Breast epithelium (tissue), 3 donors: ENCODE data around the gene FRS3.

Experiments
- POLR2AphosphoS5 ChIP-seq, 3 donors: sonication (generic); formaldehyde crosslinking; IDR thresholded peaks; one replicate each; pipeline ENCODE4 v1.6.1; 2017; ENCODE audit warnings: antibody characterized with exemption in 3 of 3
- TF ChIP-seq, protein P1 (sequence below), 3 donors: fragments of 450-650 bp; IDR thresholded peaks; one replicate each; pipeline ENCODE4 v1.5.1; 2016 to 2017; ENCODE audit warnings: antibody characterized with exemption in 3 of 3, mild to moderate bottlenecking in 3 of 3, moderate library complexity in 3 of 3

DNA sequence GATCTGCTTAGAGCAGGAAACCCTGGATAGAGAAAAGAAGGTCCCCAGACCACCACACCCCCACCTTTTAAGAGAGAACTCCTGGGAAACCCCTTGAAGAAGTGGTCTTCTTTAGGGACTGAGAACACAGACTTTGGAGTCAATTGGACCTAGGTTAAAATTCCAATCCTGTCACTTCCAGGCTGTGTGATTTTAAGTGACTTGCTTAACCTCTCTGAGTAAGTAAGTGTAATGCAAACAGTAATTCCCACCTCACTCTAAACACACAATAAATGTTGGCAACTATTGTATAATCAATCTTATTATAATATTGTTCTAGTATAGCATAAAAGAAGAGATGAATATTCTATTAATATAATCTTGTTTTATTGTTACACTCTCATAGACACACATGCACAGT, 47.6 kb downstream of the FRS3 start:
- TF ChIP-seq, protein P1, sequence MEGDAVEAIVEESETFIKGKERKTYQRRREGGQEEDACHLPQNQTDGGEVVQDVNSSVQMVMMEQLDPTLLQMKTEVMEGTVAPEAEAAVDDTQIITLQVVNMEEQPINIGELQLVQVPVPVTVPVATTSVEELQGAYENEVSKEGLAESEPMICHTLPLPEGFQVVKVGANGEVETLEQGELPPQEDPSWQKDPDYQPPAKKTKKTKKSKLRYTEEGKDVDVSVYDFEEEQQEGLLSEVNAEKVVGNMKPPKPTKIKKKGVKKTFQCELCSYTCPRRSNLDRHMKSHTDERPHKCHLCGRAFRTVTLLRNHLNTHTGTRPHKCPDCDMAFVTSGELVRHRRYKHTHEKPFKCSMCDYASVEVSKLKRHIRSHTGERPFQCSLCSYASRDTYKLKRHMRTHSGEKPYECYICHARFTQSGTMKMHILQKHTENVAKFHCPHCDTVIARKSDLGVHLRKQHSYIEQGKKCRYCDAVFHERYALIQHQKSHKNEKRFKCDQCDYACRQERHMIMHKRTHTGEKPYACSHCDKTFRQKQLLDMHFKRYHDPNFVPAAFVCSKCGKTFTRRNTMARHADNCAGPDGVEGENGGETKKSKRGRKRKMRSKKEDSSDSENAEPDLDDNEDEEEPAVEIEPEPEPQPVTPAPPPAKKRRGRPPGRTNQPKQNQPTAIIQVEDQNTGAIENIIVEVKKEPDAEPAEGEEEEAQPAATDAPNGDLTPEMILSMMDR (IDR thresholded peaks at IDR 0.05): no peak
- no peak for TF ChIP-seq POLR2AphosphoS5 (IDR thresholded peaks at IDR 0.05)
